ENCODE measurements around the gene SYNDIG1.

- no peak for TF ChIP-seq TAF1 (IDR thresholded peaks at IDR 0.05; ENCODE audit: low read depth)
- TF ChIP-seq CTCF (IDR thresholded peaks at IDR 0.05; ENCODE audit: poor library complexity, severe bottlenecking) = no peak
- TF ChIP-seq EZH2 (IDR thresholded peaks at IDR 0.05; ENCODE audit: borderline replicate concordance, insufficient read depth, low read length, poor library complexity, severe bottlenecking) = no peak
- no peak for TF ChIP-seq POLR2AphosphoS5 (IDR thresholded peaks at IDR 0.05)
Observed at GRCh38 chr20:24646321-24646720, 176.9 kb downstream of the SYNDIG1 start.
